Psoas muscle (tissue), 8 donors: ENCODE data around the gene TMED6. TPM values are rescaled to one million over a fixed set of nuclear protein-coding genes. Genes with fewer than 3 reads are reported as not detected.

Experiments used
- ATAC-seq, 4 donors: fragments of 200-7000 bp; cut with Tn5 transposase; one replicate each; pipeline ENCODE4 v1.9.1; 2020; ENCODE audit warnings: moderate library complexity in 3 of 4, mild to moderate bottlenecking in 2 of 4
- DNase-seq, 2 donors: peaks; one replicate each; pipeline ENCODE4 v3.0.0-alpha.2; 2020
- H3K27ac ChIP-seq: fragments of 200-600 bp; one replicate; pipeline ENCODE4 v1.8.0; 2022
- H3K27me3 ChIP-seq, 3 donors: fragments of 200-600 bp in 1 of 3; one replicate each; pipeline versions ENCODE4 v1.6.1 to v1.8.0; 2013 to 2022; ENCODE audit warnings: low read length in 2 of 3, mild to moderate bottlenecking in 2 of 3, moderate library complexity in 1 of 3; ENCODE audit not compliant: insufficient read depth in 3 of 3
- H3K36me3 ChIP-seq, 2 donors: fragments of 200-600 bp in 1 of 2; one replicate each; pipeline versions ENCODE4 v1.6.1 to v1.8.0; 2013 to 2022; ENCODE audit warnings: low read depth in 1 of 2, mild to moderate bottlenecking in 1 of 2, moderate library complexity in 1 of 2; ENCODE audit not compliant: insufficient read depth in 1 of 2
- H3K4me1 ChIP-seq: fragments of 200-600 bp; one replicate; pipeline ENCODE4 v1.8.0; 2022
- H3K4me3 ChIP-seq: fragments of 200-600 bp; one replicate; pipeline ENCODE4 v1.8.0; 2022; ENCODE audit warnings: mild to moderate bottlenecking
- H3K9me3 ChIP-seq: fragments of 200-600 bp; one replicate; pipeline ENCODE4 v1.8.0; 2022
- WGBS, 3 donors: extraction: QIAGEN DNeasy Blood & Tissue Kit; methylation state at CpG; one replicate each; pipeline versions ENCODE4 v1.1.6 to v1.1.7; 2013; 5-methylcytosine and 5-hydroxymethylcytosine counted together
- intact Hi-C, 2 donors: fragments of 100-400 bp; cut with DNase I; formaldehyde crosslinking; loops; one replicate each; pipeline versions ENCODE4 v1.11.0 to v1.14.2; 2022
- polyA plus RNA-seq, 3 donors: library from polyadenylated mRNA; stranded (reverse); fragments of 200-250 nt; gene quantifications; one replicate each; pipeline ENCODE4 v1.2.3, GENCODE V29; 2013
- total RNA-seq, 4 donors: library from RNA; stranded (reverse); fragmentation: NEBNext Ultra II Directional in 2 of 4; extraction: Animal tissue kit (Norgen Biotek cat#: 25700) in 2 of 4; gene quantifications; one replicate each; pipeline versions ENCODE4 v1.2.1 to v1.2.4, GENCODE V29; 2021 to 2023
- TF ChIP-seq, protein P1 (sequence below): fragments of 200-600 bp; IDR thresholded peaks from one replicate; pipeline ENCODE4 v1.8.0; 2022; ENCODE audit warnings: antibody characterized with exemption
- donor health status: healthy with polysubstance abuse.
- donor health status: DM: no; HTN: no; CAD: no; lungs with moderate emphysema.
- donor health status: Bipolar disorder and iron deficiency.
- donor health status: healthy.
- donor health status: DM: yes; HTN: yes; CAD: no.
- donor health status: DM: no; HTN: no; CAD: no.
- donor health status: DM: no; HTN: no; CAD: no.
- donor health status: DM: yes; HTN: yes; CAD: no.

The TMED6 gene
- total and polyA plus RNA-seq, 7 donors, result 0.09 to 0.34 (median 0.19) TPM; not detected in 3

DNA sequence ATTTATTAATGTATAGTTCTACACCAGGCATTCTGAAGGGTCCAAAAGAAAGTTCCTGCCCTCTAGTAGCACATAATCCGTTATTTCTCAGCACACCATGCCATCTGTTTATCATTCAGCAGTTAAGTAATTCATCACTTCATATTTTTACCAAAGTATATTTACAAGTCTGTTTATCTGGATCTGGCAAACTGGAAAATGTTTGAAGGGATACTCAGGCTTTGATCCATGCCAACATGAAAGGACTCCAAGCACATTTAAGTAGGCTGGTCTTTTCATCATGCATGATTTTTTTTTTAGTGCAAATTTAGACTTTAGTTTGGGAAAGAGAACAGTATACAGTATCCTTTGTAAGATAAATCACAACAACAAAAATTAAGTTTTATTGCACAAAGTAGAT lies 44.5 kb downstream of the TMED6 start:
- peaks cover 0 to 11% of the 10 kb centered on the region in 2 donors for H3K36me3 ChIP-seq
- TF ChIP-seq, protein P1, sequence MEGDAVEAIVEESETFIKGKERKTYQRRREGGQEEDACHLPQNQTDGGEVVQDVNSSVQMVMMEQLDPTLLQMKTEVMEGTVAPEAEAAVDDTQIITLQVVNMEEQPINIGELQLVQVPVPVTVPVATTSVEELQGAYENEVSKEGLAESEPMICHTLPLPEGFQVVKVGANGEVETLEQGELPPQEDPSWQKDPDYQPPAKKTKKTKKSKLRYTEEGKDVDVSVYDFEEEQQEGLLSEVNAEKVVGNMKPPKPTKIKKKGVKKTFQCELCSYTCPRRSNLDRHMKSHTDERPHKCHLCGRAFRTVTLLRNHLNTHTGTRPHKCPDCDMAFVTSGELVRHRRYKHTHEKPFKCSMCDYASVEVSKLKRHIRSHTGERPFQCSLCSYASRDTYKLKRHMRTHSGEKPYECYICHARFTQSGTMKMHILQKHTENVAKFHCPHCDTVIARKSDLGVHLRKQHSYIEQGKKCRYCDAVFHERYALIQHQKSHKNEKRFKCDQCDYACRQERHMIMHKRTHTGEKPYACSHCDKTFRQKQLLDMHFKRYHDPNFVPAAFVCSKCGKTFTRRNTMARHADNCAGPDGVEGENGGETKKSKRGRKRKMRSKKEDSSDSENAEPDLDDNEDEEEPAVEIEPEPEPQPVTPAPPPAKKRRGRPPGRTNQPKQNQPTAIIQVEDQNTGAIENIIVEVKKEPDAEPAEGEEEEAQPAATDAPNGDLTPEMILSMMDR, result no peak
- peaks cover 3% of the 10 kb centered on the region for H3K4me1 ChIP-seq
- no peaks in the 10 kb centered on the region for H3K9me3 ChIP-seq
- ATAC-seq (no peak), DNase-seq (no peak)
- intact Hi-C loops, result no loop called here
- no peaks in the 10 kb centered on the region for H3K27me3 ChIP-seq
- H3K27ac ChIP-seq, result no peak overlapping the region
- WGBS, 3 donors, result 76 to 84% (median 77%) methylated on average over 1 of the region's 1 CpG
- H3K4me3 ChIP-seq, result no peak overlapping the region

GRCh38 chr16:69306031-69306430 lies 45.6 kb downstream of the TMED6 start:
- Histone ChIP-seq H3K27me3 (no peaks in the 10 kb centered on the region), H3K9me3 (no peaks in the 10 kb centered on the region), H3K36me3 (peaks cover 0 to 17% of the 10 kb centered on the region in 2 donors), H3K4me1 (no peaks in the 10 kb centered on the region), H3K27ac (no peak overlapping the region), H3K4me3 (no peak overlapping the region)
- 67 to 78% (median 69%) methylated on average over 1 of the region's 1 CpG for WGBS, 3 donors
- ATAC-seq, result no peak
- DNase-seq, result no peak
- TF ChIP-seq, protein P1, result no peak
- intact Hi-C loops, result no loop called here

DNA sequence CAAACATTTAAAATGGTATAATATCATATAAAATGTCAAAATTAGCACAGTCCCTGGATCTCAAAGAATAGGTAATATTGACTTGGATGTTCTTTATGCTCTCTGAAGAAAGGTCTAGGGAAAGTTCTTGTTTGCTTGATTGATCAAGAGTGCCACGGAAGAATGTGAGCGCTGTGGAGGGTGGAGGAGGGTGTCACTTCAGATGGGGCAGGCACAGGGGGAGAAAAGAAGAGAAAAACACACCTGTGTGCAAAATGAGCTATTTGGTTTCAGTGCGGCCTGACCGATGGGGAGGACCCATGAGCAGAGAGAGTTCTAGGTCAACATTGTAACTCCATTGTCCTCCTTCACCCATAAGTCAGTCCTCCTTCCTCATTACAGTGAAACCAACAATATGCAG lies 49.3 kb downstream of the TMED6 start:
- WGBS, 3 donors, result 91 to 98% (median 95%) methylated on average over 4 of the region's 4 CpGs
- Histone ChIP-seq H3K27me3 (no peaks in the 10 kb centered on the region), H3K36me3 (peaks cover 0 to 37% of the 10 kb centered on the region in 2 donors), H3K4me3 (no peak overlapping the region), H3K9me3 (no peaks in the 10 kb centered on the region), H3K27ac (no peak overlapping the region), H3K4me1 (no peaks in the 10 kb centered on the region)
- ATAC-seq, result no peak
- no peak for DNase-seq
- TF ChIP-seq, protein P1, result no peak
- intact Hi-C loops, result no loop called here

DNA sequence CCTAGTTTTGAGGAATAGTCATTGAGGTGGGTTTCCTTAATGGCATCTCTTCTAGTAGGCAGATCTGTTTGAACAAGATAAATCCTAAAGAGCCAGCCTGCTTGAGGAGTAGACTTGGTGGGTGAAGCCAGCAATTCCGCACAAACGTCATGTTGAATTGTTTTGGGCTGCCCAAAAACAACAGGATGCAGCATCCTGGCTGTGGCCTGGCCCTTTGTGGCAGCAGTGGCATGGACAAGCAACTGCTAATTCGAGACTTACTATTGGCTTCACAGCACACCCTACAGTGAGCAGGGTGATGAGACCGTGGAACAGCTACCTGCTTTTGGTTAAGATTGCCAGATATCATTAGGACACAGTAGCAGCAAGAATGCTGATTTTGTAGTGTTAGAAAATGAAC lies 49.7 kb downstream of the TMED6 start:
- H3K4me1 ChIP-seq, result no peaks in the 10 kb centered on the region
- ATAC-seq, result no peak
- H3K4me3 ChIP-seq, result no peak overlapping the region
- no peaks in the 10 kb centered on the region for H3K27me3 ChIP-seq
- intact Hi-C loops, result no loop called here
- H3K27ac ChIP-seq, result no peak overlapping the region
- DNase-seq, result no peak
- WGBS, 3 donors, result 87 to 89% (median 88%) methylated on average over 4 of the region's 4 CpGs
- H3K36me3 ChIP-seq, result peaks cover 0 to 37% of the 10 kb centered on the region in 2 donors
- TF ChIP-seq, protein P1, result no peak
- H3K9me3 ChIP-seq, result no peaks in the 10 kb centered on the region

DNA sequence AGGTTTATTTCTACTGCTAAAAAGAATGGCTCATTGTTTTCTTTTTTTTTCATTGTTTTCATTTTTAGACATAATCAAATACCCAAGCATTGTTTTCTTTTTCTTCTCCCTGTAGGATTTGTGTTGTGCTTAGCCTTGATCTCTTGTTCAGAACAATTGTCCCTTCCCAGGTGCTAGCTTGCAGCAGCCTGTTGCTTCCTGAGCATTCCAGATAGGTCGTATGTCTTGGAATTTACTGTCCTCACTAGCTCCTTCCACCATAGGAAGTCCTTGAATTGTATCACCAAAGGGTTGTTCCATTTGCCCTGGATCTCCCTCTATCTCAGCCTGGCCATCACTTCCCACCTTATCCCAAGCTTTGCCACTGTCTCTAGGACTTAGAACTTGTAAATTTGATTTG lies 50.4 kb downstream of the TMED6 start:
- peaks cover 0 to 37% of the 10 kb centered on the region in 2 donors for H3K36me3 ChIP-seq
- no peak overlapping the region for H3K4me3 ChIP-seq
- intact Hi-C loops, result no loop called here
- WGBS, 3 donors, result 37 to 48% (median 38%) methylated on average over 1 of the region's 1 CpG
- no peaks in the 10 kb centered on the region for H3K9me3 ChIP-seq
- ATAC-seq (no peak), DNase-seq (no peak)
- no peaks in the 10 kb centered on the region for H3K4me1 ChIP-seq
- TF ChIP-seq, protein P1, result no peak
- no peaks in the 10 kb centered on the region for H3K27me3 ChIP-seq
- H3K27ac ChIP-seq, result no peak overlapping the region
